GM19468 (cell line): Measurements from ENCODE around the gene SUMO4.
A peak's percentile ranks its signal among the peaks of the same experiment; 100 is the strongest.
"Not testable (repeated sequence)": the region's sequence is repeated elsewhere in the genome, so short reads cannot be mapped to it uniquely, and the experiment has no call there.

Experiments used
- ATAC-seq: cut with Tn5 transposase; IDR thresholded peaks from one replicate; pipeline ENCODE4 v1.9.1; 2021; ENCODE audit warnings: mild to moderate bottlenecking, moderate library complexity, moderate number of reproducible peaks; ENCODE audit not compliant: unreplicated experiment; ENCODE audit errors: extremely low read depth

SUMO4 gene

DNA sequence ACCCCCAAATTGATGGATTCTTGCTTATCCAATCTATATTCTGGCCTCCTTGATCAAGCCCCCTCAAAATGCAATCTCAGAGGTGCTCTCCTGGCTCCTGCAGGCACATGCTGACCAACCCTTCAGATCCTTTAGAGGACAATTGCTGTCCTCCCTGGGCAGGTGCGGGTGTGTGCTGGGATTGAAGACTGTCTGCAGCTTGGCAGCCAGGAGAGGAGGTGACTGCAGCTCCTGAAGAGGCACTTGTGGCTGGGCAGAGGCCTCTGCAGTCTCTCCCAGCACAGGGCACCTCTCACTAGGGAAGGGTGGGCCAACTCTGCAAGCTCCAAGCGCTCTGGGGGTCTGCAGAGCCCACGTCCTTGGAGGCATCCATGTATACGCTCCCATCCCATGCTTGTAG lies 28.5 kb downstream of the SUMO4 start:
- ATAC-seq, result no peak

DNA sequence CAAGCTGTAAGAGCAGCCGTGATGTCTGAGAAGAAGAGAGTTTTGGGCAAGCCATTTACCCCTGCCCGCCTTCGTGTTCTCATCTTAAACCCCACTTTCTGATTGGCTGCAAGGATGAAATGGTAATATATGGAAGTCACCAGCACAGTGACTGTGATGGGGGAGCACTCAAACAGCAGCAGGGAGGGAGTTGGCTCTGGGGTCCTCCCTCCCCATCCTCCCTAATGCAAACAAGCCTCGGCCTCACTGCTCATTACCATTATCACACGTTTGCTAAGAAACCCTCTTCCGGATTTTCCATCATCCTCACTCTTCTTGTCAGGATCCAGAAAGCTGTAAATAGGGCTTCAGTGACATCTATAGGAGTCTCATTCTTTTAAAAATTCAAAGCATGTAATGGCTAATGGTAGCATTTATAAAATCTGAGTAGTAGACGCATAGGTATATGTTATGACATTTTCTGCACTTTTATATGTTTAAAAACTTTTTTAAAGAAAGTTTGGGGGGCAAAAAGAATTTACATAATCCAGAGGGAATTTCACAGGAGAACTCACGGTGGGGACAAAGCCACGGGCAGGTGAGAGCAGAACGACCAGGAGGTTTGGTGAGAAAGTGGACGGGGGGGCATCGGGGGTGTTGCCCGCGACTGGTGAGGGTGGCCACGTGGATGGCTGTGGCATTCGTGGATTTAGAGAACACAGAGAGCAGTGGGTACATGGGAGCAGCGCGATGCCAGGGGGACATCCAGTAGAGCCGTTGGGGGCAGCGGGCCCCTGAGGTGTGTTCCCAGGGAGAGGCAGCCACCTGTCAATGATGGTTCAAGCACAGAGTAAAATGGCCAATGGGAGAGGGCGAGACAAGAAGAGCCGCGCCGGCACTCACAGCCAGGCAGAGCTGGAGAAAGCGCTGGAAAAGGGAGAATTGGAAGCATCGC lies 29.6 kb downstream of the SUMO4 start:
- no peak for ATAC-seq

DNA sequence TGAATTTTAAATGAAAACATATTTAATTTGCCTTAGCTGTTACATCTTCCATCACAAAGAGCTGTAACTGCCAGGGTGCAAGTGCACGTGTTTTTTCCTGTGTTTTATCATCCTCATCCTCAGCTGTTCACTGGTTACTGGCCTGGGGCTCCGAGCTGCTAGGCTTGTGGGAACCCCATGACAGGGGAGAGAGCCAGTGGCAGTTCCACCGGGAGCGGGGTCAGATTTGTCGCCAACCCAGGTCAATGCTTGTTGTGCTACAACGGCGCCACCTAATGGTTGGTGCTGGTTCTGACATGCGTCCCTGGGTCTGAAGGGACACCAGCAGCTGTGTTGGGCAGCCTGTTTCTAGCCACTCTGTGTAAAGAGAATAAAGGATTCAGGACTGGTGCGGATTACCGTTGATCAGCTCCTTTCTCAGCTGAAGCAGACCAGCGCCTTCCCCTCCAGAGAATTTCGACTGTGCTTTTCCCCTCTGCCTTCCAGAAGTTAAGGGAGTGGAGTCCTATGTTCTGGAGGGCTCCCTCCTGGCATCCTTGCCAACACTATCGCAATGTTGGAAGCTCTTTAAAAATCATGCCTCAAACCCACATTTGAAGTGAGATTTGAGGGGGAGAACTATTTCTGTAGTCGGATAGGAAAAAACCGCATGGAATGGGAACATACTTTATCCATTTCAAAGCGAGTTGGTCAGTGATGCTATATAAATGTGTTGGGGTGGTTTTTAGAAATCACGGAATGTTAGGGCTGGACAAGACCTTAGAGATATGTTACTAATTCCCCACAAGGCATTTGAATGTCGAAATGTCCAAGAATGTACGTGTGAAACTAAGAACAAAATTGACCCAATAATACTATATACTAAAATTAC lies 32.1 kb downstream of the SUMO4 start:
- ATAC-seq, result no peak

DNA sequence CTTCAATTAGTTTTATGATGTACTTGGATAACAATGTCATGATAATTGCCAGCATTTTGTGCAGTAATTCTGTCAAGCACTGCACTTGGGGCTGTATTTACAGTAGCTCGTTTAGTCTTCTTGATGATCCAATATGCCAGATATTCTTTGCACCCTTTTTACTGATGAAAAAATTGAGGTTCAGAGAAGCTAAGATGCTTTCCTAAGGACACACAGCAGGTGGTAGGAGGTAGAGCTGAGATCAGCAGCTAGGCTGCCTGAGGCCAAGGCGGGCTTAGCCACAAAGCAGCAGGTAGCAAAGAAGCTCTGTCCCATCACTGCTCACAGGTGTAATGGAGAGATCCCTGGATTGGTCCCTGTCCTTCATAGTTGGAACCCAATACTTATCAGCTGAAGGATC lies 33.3 kb downstream of the SUMO4 start:
- ATAC-seq, result no peak

DNA sequence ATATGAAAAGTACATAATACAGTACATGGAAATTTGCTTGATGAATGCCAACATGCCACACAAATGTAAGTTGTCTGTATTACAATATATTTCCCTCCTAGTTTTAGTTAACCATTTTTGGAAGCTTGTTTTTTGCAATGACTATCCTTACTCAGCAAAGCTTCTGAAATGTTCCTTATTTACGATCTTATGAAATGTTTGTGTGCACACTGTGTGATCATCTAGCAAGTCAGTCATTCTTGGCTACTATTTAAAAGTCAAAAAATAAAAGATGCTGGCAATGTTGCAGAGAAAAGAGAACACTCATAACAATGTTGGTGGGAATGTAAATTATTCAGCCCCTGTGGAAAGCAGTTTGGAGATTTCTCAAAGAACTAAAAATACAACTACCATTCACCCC lies 33.8 kb downstream of the SUMO4 start:
- no peak for ATAC-seq

DNA sequence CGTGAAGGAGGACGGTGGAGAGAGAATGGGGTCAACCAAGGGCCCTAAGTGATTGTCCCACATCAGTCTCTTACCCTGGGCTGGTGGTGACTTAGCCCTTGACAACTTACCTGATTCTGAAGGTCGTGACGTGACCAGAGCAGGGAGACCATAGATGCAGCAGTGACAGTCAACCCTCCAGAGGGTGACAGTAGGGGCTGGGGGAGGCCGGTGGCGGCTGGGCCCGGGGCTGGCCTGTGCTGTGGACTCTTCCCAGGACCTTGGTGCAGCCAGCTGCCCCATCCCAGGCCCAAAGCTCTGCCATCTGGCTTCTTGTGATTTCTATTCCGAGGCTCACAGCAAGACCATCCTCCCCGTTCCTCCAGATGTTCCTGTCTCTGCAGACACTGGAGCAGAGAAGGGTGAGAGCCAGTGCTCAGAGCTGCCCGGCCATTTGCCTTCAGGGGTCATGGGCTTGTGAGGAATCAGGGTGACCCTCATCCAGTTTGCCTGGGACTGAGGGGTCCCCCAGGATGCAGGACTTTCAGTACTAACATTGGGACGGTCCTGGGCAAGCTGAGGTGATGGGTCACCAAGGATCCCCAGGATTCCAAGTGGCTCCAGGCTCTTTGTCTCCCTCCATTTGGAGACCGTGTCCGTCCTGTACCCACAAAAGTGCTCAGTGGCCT lies 36.0 kb downstream of the SUMO4 start:
- ATAC-seq, result no peak

DNA sequence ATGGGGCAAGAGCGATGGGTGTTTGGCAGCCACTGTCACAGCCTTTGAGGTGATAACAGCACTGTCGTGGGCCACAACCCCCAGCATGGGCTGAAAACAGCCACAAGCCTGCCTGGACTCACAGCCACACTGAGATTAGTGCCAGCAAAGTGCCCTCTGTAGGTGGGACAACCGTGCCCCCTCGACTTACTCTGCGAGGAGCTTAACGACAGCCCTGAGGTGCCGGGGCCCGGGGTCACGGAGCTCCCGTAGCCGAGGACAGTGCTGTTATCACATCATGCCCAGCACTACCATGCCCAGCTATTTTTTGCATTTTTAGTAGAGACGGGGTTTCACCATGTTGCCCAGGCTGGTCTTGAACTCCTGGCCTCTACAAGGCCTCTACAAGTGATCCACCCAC lies 36.6 kb downstream of the SUMO4 start:
- ATAC-seq, result no peak

DNA sequence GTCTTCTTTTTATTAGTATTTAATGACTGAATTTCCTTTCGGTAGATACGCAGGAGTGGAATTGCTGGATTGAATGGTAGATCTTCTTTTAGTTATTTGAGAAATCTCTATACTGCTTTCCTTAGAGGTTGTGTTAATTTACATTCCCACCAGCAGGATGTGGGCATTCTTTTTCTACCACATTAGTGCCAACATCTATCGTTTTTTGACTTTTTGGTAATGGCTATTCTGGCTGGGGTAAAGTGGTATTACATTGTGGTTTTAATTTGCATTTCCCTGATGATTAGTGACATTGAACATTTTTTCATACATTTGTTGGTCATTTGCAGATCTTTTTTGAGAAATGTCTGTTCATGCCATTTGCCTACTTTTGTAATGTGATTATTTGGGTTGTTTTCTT lies 37.1 kb downstream of the SUMO4 start:
- ATAC-seq, result no peak

DNA sequence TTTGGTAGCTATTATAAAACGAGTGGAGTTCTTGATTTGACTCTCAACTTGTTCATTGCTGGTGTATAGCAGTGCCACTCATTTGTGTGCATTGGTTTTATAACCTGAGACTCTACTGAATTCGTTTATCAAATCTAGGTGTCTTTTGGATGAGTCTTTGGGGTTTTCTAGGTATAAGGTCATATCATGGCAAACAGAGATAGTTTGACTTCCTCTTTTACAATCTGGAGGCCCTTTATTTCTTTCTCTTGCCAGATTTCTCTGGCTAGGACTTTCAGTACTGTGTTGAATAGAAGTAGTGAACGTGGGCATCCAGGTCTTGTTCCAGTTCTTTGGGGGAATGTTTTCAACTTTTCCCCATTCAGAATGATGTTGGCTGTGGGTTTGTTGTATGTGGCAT lies 38.8 kb downstream of the SUMO4 start:
- ATAC-seq, result no peak

DNA sequence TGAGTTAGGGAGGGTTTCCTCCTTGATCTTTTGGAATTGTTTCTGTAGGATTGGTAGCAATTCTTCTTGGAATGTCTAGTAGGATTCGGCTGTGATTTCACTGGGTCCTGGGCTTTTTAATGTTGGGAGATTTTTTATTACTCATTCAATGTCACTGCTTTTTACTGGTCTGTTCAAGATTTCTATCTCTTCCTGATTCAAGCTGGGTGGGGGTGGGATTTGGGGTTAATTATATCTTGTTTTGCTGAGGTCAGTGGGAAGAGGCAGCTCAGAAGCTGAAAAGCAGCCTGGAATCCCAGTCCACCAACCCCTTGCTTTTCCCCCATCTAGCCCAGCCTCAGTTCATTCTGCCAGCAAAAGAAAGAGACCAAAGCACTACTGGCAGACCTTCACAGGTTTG lies 39.6 kb downstream of the SUMO4 start:
- no peak for ATAC-seq

DNA sequence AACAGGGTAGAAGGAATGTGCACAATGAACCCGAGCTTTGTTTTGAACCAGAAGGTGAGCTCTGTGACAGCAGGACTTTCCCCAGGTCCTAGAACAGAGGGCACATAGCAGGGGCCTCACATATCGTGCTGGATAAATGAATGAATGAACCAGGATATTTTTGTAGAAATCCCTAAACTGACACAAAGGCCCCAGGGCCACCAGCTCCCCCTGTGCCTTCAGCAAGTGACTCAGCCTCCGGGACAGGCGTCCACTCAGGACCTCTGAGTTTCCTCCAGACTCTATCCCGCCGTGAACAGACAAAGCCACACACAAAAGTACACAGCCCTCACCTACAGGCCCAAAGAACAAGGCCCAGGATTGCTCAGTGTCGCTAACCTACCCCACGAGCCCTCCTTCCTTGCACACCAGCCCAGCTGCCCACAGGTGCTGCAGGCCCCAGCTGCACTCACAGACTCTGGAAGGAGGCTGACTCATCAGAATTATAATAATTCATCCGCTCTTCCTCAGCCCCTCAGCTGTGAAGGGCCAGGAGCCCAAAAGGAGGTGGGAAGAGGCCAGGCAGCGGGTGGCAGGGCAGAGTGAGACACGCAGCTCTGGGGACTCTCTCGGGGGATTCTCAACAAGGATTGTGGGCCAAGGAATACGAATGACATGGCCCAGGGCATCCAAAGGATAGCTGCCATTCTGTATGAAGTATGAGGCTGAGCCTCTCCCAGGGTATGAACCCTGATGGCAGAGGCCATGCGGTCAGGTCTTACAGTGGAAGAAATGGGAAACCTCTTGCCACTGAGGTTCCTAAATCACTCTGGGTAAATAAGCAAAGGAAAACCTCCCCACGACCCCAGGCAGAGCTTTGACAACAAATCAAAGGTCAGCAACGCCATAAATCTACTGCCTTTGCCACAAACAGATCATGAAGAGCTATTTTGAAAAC lies 40.9 kb downstream of the SUMO4 start:
- no peak for ATAC-seq

DNA sequence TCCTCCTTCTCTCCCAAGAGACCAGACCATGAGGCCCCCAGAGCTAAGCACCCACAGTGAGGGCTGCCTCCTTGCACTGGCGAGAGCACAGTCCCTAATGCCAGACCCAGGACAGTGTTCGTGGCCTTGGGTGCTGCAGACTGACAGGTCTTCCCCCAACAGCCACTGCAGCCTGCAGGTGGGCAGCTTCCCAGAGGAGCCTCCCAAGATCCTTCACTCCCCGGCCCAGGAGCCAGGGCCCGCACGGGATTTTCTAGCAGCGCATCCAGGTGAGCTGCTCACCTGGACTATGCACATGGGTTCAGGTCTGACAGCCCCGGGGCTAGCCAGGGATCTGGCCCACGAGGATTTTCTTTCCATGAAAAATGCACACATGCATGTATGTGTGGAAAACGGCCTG lies 41.7 kb downstream of the SUMO4 start:
- no peak for ATAC-seq

DNA sequence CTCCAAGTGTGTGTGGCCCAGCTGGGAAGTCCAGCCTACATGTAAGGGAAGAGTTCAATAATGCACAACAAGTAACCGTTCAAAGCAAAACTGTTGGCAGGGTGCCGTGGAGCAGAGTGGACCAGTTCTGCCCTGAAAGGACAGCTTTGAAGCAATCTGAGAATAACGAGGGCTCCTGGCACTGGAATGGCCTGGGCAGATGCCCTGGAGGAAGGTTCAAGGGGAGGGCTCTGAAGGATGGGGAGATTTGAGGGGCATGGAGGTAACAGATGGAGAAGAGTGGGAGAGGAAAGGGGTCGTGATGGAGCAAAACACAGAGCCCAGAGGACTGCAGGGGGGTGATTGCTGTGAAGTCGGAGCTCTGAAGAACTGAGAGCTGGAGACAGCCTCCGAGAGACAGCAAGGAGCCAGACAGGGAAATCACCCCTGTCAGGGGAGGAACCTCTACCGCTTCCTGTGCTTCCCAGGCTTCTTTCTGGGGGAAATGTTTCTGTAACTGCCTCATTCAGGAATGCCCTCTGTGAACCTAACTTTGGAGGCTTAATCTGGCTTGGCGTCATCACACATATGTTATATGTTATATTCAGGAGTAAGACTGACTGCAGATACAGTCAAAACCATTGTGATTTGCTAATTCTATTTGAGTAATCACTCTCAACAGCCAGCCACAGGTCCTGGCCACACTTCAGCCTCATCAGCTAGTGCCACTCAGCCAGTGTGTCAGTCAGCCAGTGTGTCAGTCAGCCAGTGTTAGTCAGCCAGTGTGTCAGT lies 43.5 kb downstream of the SUMO4 start:
- no peak for ATAC-seq

DNA sequence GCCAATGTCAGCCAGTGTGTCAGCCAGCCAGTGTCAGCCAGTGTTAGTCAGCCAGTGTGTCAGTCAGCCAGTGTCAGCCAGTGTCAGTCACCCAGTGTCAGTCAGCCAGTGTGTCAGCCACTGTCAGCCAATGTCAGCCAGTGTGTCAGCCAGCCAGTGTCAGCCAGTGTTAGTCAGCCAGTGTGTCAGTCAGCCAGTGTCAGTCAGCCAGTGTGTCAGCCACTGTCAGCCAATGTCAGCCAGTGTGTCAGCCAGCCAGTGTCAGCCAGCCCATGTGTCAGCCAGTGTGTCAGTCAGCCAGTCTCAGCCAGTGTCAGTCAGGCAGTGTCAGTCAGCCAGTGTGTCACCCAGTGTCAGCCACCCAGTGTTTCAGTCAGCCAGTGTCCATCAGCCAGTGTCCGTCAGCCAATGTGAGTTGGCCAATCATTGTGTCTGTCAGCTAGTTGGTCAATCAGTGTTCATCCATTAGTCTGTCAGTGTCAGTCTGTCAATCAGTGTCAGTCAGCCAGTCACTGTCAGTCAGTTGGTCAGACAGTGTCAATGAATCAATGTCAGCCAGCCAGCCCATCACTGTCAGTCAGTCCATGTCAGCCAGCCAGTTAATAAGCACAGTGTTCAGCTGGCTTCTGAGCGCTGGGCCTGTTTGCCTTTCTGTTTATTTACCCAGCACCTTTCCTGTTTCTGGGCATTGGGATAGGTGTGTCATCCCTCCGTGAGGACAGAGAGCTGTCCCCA lies 44.5 kb downstream of the SUMO4 start:
- not testable (repeated sequence) for ATAC-seq

DNA sequence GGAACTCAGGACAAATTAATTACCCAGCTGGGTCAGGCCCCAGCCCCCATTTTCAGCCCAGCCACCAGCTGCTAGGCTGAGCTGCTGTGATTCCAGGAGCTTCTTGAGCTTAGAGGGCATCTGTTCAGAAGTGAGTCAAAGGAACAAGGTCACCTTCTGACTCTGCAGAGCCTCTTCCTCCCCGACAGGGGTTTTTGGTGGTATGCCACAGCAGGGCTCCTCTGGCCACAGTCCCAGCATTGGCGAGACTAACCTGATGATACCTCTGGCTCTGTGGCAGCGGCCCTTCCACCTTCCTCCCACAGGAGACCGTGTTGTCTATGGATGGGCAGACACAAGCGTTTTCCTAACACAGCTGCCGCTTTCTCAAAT lies 45.0 kb downstream of the SUMO4 start:
- peak; percentile 26 for ATAC-seq

DNA sequence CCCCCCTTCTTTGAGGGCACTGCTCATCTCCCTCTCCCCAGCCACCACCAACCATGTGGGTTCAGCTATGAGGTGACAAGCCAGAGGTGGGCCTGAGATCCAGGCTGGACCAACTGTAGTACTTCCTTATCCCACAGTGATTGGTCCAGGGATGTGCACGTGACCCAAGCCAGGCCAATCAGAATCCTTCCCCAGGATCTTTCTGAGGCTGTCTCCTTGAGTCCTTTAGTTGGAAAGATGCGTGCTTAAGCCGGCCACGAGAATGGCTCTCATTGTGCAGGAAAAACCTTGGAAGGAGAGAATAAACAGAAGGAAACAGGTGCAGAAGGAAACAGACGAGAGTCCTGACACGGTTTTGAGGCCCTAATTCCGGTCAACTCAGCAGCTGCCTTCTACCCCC lies 45.5 kb downstream of the SUMO4 start:
- no peak for ATAC-seq

DNA sequence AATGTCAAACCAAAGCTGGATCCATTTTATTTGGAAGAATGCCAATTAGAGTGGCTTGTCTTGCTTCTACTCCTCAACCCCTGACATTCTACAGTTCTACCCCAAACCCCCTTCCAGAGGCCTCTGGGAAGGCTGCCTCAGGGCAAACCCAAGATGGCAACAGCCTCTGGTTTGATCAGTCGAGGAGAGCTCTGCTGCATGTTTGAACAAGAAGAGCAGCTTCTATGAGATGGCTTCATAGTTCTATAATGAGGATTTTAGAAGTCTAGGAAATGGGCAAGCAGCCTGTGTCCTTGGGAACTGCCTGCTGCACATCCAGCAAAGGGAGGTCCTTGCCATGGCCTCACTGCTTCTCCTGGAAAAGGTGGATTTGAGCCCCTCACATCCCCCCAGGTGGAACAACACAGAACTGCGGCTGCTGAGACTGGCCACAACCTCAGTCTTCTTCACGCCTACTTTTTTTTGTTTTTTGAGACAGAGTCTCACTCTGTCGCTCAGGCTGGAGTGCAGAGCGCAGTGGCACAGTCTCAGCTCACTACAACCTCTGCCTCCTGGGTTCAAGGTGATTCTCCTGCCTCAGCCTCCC lies 46.8 kb downstream of the SUMO4 start:
- ATAC-seq, result no peak
